ENCODE measurements around the gene GCK.
"Not testable (repeated sequence)": the region's sequence is repeated elsewhere in the genome, so short reads cannot be mapped to it uniquely, and the experiment has no call there.

GCK gene

GRCh38 chr7:44176486-44176885, 12.8 kb downstream of the GCK start:
- no peak for DNase-seq

- no peak for DNase-seq
Measured at GRCh38 chr7:44175730-44176129, 13.5 kb downstream of the GCK start.

- DNase-seq: not testable (repeated sequence)
Measured at GRCh38 chr7:44174694-44174948, 14.6 kb downstream of the GCK start.

GRCh38 chr7:44173911-44174693, 15.1 kb downstream of the GCK start:
- no peak for DNase-seq

- peak; percentile 71 for DNase-seq
Measured at GRCh38 chr7:44172803-44173424, 16.3 kb downstream of the GCK start.

- no peak for DNase-seq
Measured at GRCh38 chr7:44172352-44172751, 16.9 kb downstream of the GCK start.

GRCh38 chr7:44171901-44172300, 17.3 kb downstream of the GCK start:
- not testable (repeated sequence) for DNase-seq

- no peak for DNase-seq
Measured at GRCh38 chr7:44167920-44168319, 21.3 kb downstream of the GCK start.

GRCh38 chr7:44163591-44163990, 25.6 kb downstream of the GCK start:
- no peak for DNase-seq

GRCh38 chr7:44162785-44163395, 26.3 kb downstream of the GCK start:
- no peak for DNase-seq

GRCh38 chr7:44162179-44162578, 27.1 kb downstream of the GCK start:
- no peak for DNase-seq

- no peak for DNase-seq
Measured at GRCh38 chr7:44161371-44161770, 27.9 kb downstream of the GCK start.

- no peak for DNase-seq
Measured at GRCh38 chr7:44159824-44160630, 29.2 kb downstream of the GCK start.

- no peak for DNase-seq
Measured at GRCh38 chr7:44158873-44159631, 30.2 kb downstream of the GCK start.

GRCh38 chr7:44158096-44158872, 31.0 kb downstream of the GCK start:
- no peak for DNase-seq

GRCh38 chr7:44157116-44158080, 31.8 kb downstream of the GCK start:
- DNase-seq: no peak

GRCh38 chr7:44156453-44157010, 32.7 kb downstream of the GCK start:
- no peak for DNase-seq

GRCh38 chr7:44155191-44156185, 33.8 kb downstream of the GCK start:
- no peak for DNase-seq

- no peak for DNase-seq
Measured at GRCh38 chr7:44154703-44155102, 34.5 kb downstream of the GCK start.

Measured in NCI-H2107 (cell line).